Measurements from ENCODE around the gene NXPH2. TPM values are rescaled to one million over a fixed set of nuclear protein-coding genes. Genes with fewer than 3 reads are reported as not detected.
"Not testable (repeated sequence)": the region's sequence is repeated elsewhere in the genome, so short reads cannot be mapped to it uniquely, and the experiment has no call there.

NXPH2 gene
- total and polyA plus RNA-seq, 9 donors: 0.67 to 10.0 (median 2.5) TPM

- Histone ChIP-seq H3K4me1 (ENCODE audit: insufficient read depth) (no peaks in the 10 kb centered on the region), H3K27me3 (no peaks in the 10 kb centered on the region), H3K36me3 (no peaks in the 10 kb centered on the region), H3K27ac (no peak overlapping the region), H3K4me3 (no peak overlapping the region), H3K9me3 (peaks cover 0 to under 1% of the 10 kb centered on the region in 2 donors)
- intact Hi-C loops (cut with DNase I): no loop called here
- no peak for DNase-seq
- 77 to 90% (median 82%) methylated on average over 4 of the region's 4 CpGs for WGBS, 3 donors
- TF ChIP-seq EP300 (IDR thresholded peaks at IDR 0.05) (no peak), CTCF (IDR thresholded peaks at IDR 0.05) (no peak), POLR2A (IDR thresholded peaks at IDR 0.05) (no peak)
Observed at GRCh38 chr2:138742441-138743057, 37.6 kb downstream of the NXPH2 start.

- 93 to 97% (median 96%) methylated on average over 2 of the region's 2 CpGs for WGBS, 3 donors
- Histone ChIP-seq H3K27ac (no peak overlapping the region), H3K4me3 (no peak overlapping the region), H3K27me3 (no peaks in the 10 kb centered on the region), H3K36me3 (no peaks in the 10 kb centered on the region), H3K4me1 (ENCODE audit: insufficient read depth) (no peaks in the 10 kb centered on the region), H3K9me3 (peaks cover 0 to 5% of the 10 kb centered on the region in 2 donors)
- intact Hi-C loops (cut with DNase I): loop anchor here in 1 of 4 donors (2.0 kb wide), 1 partner anchor 27 kb away; no protein-coding TSS in a partner anchor
- TF ChIP-seq POLR2A (IDR thresholded peaks at IDR 0.05) (no peak), CTCF (IDR thresholded peaks at IDR 0.05) (no peak), EP300 (IDR thresholded peaks at IDR 0.05) (no peak)
- no peak for DNase-seq
Observed at GRCh38 chr2:138741851-138742250, 38.3 kb downstream of the NXPH2 start.

DNA sequence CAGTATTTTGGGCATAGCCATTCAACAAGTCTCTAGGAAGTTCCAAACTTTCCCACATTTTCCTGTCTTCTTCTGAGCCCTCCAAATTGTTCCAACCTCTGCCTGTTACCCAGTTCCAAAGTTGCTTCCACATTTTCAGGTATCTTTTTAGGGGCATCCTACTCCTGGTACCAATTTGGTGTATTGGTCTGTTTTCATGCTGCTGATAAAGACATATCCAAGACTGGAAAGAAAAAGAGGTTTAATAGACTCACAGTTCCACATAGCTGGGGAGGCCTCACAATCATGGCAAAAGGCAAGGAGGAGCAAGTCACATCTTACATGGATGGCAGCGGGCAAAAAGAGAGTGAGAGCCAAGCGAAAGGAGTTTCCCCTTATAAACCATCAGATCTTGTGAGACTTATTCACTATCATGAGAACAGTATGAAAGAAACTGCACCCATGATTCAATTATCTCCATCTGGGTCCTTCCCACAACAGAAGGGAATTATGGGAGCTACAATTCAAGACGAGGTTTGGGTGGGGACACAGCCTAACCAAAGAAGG lies 43.1 kb downstream of the NXPH2 start:
- intact Hi-C loops (cut with DNase I); H3K27ac ChIP-seq; DNase-seq; H3K27me3 ChIP-seq; H3K4me1 ChIP-seq (ENCODE audit: insufficient read depth); H3K36me3 ChIP-seq; H3K9me3 ChIP-seq; H3K4me3 ChIP-seq: not testable (repeated sequence)
- WGBS, 3 donors: 91 to 93% (median 92%) methylated on average over 3 of the region's 3 CpGs

- peaks cover 0 to 5% of the 10 kb centered on the region in 2 donors for H3K9me3 ChIP-seq
- no peak overlapping the region for H3K4me3 ChIP-seq
- H3K27me3 ChIP-seq: no peaks in the 10 kb centered on the region
- DNase-seq: no peak
- 63 to 83% (median 72%) methylated on average over 1 of the region's 1 CpG for WGBS, 3 donors
- TF ChIP-seq EP300 (IDR thresholded peaks at IDR 0.05): no peak
- no peak for TF ChIP-seq POLR2A (IDR thresholded peaks at IDR 0.05)
- TF ChIP-seq CTCF (IDR thresholded peaks at IDR 0.05): no peak
- H3K36me3 ChIP-seq: no peaks in the 10 kb centered on the region
- intact Hi-C loops (cut with DNase I): no loop called here
- H3K27ac ChIP-seq: no peak overlapping the region
- no peaks in the 10 kb centered on the region for H3K4me1 ChIP-seq (ENCODE audit: insufficient read depth)
Observed at GRCh38 chr2:138732651-138733050, 47.5 kb downstream of the NXPH2 start.

DNA sequence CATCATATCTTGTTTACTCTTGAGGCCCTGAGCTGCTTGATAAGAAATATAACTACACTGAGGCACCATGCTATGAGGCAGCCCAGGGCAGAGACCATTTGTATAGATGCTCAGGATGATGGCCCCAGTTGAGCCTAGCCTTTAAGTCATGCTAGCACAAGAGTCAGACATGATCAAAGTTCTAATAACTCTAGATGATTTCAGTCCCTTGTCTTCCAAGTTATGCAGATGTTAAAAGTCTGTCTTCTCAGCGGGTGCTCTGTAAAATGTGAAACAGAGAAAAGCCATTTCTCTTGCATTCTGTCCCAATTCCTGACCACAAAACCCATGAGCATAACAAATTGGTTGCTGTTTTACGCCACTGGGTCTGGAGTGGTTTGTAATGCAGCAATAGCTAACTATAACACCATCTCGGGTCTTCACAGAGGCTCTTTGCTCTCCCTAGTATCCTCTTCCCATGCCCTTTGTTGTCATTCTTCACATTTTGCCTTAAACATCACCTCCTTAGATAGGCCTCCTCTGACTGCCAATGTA lies 49.6 kb downstream of the NXPH2 start:
- no peak for TF ChIP-seq EP300 (IDR thresholded peaks at IDR 0.05)
- TF ChIP-seq POLR2A (IDR thresholded peaks at IDR 0.05): no peak
- TF ChIP-seq CTCF (IDR thresholded peaks at IDR 0.05): no peak

More for the DNA sequence above, 49.6 kb downstream of the NXPH2 start:
- Histone ChIP-seq H3K9me3 (no peaks in the 10 kb centered on the region), H3K36me3 (no peaks in the 10 kb centered on the region), H3K27me3 (no peaks in the 10 kb centered on the region), H3K4me3 (no peak overlapping the region), H3K27ac (no peak overlapping the region), H3K4me1 (ENCODE audit: insufficient read depth) (no peaks in the 10 kb centered on the region)
- intact Hi-C loops (cut with DNase I): no loop called here
- DNase-seq: no peak
- 90 to 93% (median 92%) methylated on average over 3 of the region's 3 CpGs for WGBS, 3 donors

Data from ovary (tissue), 9 donors.